Measurements from ENCODE around the gene MEG3.

MEG3 gene

GRCh38 chr14:100867631-100868315 lies 41.9 kb downstream of the MEG3 start:
- no peak for DNase-seq

DNA sequence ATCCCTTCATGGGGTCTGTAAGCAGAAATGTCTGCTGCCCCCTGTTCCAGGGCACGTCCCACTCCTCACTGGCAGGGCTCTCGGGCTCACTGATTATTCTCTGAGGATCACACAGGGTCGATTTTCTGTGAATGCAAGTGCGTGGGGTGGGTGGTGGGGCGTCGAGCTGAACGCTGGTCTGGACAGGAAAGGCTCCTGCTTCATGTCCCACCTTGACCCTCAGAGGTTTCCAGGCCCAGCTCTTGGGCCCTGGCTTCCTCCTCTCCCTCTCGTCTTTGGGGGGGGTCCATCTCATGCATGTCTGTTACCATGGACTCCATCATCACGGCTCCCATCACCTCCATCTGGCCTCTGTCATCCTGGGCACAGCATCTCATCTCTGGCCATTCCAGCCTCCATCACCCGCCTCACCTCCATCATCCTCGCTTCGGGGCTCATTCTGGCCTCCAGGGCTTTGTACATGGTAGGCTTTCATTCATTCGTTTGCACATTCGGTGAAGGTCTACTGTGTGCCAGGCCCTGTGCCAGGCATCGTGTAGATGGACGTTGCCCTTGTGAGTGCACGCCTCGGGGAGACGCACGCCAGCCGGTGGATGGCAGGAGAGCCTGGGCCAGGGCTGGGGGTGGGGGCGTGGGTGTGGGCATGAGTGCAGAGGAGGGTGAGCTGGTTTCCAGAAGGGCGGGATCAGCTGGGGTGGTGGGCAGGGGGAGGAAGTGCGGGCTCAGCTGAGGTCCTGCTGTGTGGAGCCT lies 42.9 kb downstream of the MEG3 start:
- no peak for DNase-seq

DNA sequence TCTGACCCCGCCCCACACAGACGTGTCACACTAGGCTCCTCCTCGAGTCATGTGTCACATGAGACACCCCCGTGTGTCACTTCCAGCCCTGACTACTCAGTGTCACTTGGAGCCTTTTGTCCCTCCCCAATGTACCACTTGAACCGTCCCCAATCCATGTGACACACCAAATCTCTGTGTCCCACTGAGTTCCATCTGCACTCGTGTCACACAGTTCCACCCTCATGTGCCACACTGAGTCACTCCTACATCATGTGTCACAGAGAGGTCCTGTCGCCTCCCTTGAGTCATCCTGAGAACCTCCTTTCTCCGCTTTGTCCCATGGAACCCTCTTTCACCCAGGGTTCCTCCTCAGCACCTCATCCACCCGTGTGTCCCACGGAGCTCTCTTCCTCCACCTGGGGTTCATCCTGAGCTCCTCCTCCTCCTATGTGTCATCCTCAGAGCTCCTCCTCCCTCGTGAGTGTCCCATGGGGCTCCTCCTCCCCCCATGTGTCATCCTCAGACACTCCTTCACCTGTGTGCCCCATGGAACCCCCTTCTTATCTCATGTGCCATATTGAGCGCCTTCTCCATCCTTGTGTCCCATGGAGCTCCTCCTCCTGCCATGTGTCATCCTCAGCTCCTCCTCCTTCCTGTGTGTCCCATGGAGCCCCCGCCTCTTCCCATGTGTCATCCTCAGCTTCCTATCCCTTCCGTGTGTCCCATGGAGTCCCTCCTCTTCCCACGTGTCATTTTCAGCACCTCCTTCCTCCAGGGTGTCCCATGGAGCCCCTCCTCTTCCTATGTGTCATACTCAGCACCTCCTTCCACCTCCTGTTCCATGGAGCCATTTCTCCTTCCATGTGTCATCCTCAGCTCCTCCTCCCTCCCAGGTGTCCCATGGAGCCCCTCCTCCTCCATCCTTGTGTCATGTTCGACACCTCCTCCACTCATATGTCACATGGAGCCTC lies 45.6 kb downstream of the MEG3 start:
- no peak for DNase-seq

GRCh38 chr14:100872259-100873095 lies 46.6 kb downstream of the MEG3 start:
- DNase-seq, result no peak

- DNase-seq, result no peak
Observed at GRCh38 chr14:100873096-100873482, 47.2 kb downstream of the MEG3 start.

DNA sequence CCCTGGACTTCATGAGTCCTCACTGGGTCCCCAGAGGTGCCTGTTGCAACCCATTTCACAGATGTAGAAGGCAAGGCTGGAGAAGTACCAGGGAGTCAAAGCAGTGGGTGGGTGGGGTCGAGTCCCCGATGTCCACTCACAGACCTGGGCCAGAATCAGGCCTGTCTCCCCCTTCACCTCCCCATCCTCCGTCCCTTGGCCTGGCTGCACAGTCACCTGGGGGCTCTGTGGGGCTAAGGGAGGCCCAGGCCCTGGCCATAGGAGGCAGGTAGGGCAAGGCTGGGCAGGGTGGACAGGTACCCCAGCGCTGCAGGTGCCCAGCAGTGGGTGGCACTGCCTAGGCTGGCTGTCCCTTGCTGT lies 48.1 kb downstream of the MEG3 start:
- no peak for DNase-seq

- DNase-seq, result no peak
Observed at GRCh38 chr14:100874411-100875091, 48.6 kb downstream of the MEG3 start.

DNA sequence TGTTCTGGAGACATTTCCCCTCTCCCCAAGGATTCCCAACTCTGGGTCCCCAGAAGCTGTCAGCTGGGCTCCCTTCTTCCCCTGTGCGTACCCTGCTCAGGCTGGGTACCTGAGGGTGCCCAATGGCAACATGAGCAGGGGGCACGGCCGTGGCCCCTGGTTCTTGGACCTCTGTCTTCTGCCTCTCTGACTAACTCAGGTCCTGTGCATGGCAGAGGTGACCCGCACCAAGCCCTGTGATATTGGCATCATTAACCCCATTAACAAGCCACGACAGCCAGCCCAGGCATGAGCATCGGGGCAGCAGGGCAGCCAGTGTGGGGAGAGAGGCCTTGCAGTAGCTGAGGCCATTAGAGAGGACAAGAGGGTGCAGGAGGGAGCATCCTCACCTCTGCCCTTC lies 49.2 kb downstream of the MEG3 start:
- DNase-seq, result no peak

- no peak for DNase-seq
Observed at GRCh38 chr14:100875861-100876590, 50.1 kb downstream of the MEG3 start.

DNA sequence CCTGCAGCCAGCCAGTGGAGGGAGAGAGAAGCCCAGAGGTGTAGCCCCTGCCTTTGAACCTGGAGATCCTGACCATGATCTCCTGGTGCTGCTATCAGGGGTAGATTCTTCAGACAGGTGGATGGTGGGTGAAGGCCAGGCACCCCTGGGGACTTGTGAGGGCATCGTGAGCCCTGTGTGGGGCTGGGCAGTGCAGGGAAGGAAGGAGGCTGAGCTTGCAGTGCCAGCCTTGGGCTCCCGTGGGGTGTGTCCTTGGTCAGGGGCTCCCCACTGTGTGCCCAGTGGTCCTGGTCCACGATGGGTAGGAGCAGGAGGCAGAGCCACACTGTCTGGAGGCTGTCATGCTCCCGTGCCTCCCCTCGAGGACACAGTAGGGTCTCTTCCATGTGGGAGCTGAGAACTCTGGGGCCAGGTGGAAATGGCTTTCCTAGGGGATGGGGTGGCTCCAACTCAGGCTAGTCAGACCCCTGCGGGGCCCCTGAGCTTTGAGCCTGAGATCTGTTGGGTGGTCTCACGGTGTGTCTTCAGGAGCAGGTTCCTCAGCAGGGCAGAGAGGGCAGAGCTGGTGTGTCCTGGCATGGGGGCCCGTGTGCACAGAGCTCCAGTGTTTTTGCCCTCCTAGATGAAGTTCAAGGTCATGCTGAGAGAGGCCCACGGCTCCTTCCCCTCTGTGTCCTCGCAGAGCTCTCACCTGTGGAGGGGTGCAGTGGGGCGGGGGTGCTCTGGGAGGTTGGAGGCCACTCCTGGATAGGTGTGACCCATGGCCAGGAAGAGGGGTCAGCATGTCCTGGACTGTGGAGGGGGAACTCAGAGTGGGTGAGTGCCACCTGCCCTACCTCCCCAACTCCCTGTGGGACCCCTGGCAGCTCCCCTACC lies 52.6 kb downstream of the MEG3 start:
- DNase-seq, result no peak

DNA sequence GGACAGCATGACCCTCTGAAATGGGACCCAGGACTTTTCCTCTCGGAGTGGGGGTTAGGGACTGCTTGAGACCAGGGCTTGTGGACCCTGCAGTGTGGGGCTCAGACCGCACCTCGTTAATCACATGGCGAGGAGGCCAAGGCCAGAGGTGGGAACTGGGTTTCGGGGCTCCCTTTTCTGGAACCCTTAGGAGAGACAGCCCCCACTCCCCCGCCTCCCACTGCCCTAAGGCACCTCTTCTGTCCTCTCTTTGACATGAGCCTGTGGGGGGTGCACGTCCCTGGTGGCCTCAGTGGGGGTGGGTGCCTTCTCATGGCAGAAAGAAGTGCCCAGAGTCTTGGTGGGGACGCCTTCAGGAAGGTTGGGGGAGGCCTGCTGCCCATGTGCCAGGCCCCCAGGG lies 53.3 kb downstream of the MEG3 start:
- no peak for DNase-seq

GRCh38 chr14:100879782-100880181 lies 53.9 kb downstream of the MEG3 start:
- DNase-seq, result no peak

DNA sequence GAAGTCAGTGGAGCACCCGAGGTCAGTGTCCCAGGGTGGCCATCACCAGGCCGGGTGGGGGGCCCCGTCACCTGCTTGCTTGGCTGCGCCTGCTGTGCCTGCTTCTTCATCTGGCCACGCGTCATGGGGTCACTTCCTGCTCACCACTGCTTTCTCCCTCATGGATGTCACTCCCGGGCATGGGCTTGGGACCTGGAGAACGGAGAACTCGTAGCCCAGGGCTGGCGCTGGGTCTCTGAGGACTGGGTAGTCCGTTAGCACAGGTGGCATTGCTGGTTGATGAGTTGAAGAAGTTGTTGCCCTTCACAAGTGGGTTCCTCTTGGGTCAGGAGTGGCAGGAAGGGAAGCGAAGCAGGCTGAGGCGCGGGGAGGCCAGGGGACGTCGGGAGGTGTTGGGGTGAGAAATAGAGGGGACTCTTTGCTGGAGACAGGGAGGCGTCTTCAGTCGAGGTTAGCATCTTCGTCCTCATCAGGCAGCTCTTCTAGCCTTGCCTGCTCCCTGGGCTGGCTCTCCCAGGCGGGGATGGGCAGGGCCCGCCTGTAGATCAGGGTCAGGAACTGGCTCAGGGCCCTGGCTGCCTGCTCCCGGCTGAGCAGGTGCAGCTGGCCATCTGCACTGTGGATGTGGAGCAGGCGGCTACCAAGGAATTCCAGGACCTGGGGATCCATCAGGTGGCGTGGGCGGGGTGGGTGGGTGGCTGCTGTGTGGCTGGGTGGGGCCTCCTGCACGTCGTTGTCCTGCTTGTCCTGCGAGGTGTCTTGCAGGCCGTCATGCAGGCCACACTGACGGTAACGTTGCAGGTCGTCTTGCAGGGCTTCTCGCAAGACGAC lies 54.6 kb downstream of the MEG3 start:
- no peak for DNase-seq

DNA sequence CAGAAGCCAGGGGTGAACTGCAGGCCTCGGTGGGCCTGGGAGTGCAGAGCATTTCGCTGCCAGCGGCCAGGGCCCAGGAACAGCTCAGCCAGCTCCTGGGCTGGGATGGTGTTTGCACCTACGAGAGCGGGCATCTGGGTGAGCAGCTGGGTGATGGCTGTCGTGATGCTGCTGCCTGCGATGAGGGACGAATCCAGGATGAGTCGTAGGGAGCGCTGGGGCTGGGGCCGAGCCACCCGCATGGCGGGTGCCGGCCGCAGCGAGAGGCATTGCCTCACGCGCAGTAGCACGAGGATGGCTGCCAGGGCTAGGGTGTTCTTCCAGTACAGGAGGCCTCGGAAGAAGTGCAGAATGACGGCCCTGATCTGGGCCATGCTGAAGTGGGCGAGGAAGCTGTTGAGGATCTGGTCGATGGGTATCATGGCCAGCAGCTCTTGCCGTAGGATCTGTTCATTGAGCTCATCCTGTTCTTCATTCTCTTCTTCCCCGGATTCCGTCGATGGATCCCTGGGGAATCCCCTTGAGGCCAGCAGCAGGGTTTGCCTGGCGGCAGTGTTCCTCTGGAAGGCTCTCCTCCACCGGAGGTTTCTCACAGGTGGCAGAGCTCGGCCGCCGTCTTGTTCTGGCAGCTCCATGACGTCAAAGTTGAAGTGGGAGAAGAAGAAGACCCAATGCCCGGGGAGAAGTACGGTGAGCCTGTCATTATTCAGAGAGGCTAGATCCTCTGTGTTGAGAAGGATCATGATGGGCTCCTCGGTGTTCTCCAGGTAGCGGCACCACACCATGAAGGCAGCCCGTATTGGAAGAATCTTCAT lies 55.5 kb downstream of the MEG3 start:
- DNase-seq, result no peak

- no peak for DNase-seq
Observed at GRCh38 chr14:100882026-100882967, 56.4 kb downstream of the MEG3 start.

DNA sequence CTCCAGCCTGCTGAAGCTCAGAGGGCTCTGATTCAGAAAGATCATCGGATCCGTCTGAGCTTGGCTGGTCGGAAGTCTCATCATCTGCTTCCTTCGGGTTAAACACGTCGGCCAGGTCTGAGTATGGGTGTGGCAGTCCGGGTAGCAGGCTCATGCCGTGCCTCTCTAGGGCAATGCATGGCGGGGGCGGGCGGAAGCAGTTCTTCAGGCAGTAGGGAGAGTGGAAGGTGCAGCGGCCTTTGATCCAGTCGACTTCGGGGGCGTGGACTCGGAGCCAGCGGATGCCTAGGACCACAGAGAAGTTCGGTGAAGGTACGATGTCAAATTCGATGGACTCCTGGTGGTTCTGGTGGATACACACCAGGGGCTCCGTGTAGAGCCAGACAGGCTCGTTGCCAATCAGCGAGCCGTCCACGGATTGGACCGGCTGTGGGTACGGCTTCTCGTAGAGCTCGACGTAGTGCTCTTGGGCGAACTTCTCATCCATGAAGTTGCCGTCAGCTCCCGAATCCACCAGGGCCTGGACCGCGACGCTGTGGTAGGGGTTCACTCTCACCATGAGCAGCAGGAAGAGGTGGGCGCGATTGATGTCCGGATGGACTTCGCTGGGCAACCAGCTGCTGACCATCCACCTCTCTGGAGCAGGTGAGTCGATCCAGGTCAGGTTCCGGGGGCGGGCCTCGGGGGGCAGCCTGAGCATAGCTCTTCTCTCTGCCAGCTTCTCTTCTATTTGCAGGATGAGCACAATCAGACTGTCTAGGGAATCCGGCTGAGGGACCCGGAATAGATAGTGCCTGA lies 57.3 kb downstream of the MEG3 start:
- DNase-seq, result no peak

DNA sequence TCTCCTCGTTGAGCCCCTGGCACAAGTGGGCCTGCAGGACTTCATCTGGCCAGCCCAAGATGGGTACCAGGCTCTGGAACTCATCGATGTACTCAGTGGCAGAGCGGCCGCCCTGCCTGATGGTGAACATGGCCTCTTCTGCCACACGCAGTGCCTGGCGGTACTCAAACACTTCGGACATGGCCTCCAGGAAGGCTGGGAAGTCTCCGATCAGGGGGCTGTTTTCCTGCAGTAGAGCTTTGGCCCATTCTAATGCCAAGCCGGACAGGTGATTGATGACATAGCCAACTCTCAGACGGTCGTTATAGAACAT lies 57.8 kb downstream of the MEG3 start:
- no peak for DNase-seq

Measured in right hindlimb (tissue), 1 donor.